Measurements from ENCODE around the gene IFRD2.
"Not testable (repeated sequence)": the region's sequence is repeated elsewhere in the genome, so short reads cannot be mapped to it uniquely, and the experiment has no call there.

The IFRD2 gene

DNA sequence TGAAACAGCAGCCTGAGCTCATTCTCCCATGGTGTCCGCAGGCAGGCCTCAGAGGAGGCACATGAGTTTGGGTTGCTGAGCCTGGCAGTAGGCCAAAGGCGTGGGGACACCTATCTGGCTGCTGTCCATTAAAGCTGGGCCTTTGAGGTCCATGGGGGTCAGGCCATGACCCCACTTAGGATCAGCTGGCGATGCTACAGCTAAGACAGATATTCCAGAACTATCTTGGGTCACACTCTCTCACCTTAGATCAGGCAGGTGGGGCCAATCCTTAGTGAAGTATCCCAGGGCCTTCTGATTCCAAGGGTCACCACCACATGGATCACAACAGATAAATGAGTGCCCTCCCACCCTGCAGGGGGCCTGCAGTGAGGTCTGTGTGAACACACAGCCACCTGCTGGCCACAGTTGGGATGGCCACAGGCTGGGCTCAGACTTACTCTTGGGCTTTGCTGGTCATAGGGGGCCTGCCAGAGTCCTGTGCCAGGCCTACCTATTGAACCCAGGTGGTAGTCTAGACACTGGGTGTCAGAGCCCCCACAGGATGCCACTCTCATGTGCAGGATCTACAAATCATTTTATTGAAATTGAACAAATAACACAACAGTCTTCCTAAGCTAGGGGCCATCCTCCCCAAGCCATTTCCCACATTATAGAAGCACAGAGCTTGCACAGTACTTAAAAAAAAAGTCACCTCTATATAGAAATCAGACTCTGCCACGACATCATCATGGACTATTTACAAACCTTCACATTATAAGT lies 32.3 kb upstream of the IFRD2 start:
- DNase-seq = peak; percentile 44

DNA sequence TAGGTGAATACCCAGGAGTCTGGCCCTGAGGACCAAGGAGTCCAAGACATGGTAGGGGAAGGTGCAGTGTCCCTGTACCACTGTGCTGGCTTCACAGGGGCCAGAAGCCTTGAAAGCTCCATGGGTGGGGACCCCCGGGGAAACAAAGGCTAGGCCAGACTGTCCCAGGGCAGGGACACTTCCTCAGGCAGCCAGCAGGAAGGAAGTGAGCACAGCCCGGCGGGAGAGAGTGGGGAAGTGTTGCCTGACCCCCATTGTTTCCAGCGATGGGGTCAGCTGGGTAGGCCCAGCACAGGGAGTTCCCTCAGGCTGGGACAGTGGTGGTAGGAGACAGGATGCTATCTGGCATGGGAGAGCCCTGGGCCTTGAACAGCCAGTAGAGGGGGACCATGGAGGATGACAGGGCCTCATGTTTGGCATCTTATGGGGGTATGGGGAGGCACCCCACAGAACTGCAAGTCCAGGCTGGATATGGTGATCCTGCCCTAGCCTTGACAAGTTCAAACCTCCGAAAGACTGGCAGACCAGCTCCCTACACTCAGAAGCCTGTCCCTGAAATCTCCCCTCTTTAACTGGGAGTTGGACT lies 31.5 kb upstream of the IFRD2 start:
- DNase-seq = no peak

DNA sequence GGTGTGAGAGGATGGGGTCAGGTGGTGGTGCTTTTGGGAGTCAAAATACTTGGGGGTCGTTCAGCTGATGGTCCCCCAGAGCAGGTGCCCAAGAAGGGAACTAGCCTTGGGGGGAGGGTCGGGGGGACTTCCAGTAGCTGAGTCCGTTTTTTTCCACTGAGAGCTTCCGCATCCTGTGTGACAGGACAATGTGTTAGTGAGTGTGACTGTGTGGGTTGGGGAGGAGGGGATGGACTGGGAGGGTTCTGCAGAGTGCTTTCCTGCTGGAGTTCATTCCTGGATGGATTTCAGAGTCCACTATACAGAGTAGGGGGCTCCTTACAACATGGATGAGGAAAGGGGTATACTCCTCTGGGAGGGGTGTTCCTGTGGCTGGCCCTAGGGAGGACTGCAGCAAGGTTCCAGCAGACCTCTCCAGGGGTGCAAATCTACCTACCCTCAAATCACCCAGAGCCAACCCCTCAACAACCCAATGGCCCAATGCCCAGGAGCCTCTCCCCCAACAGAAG lies 30.9 kb upstream of the IFRD2 start:
- DNase-seq = no peak

DNA sequence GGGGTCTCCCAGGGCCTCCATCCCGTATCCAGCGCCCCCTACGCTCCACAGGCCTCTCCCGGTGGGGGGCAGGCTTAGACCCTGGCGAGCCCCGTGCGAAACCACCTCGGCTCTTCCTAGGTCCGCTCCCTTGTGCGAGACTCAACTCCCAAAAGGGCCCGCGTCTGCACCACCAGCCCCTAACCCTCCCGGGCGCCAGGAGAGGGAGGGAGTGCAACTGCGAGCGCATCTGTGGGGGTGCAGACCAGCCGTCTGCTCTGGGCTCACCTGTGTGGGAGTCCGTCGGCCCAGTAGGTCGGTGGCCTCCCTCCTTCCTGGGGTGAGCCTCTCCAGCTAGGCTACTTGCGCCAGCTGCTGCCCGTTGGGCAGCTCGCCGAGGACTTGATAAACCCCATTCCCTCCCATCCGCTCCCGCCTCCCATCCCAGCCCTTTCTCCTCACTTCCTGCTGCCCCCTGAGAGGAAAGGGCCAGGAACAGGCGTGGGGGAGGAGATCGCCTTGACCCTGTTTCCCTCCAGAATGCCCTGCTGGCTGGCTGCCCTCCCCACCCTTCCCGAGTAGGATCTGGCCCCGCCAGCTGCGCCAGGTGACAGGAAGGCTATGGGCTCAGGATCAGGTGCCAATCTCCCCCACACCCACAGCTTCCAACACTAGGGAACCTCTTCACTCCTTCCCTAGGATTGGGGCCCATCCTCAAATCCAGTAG lies 30.3 kb upstream of the IFRD2 start, which contains the start of gene HYAL2:
HYAL2 (minus strand) TSS at position 360 of the 706 bp plus-strand sequence. CDS start 2,256 bp downstream, outside the sequence.
- no peak for DNase-seq

DNA sequence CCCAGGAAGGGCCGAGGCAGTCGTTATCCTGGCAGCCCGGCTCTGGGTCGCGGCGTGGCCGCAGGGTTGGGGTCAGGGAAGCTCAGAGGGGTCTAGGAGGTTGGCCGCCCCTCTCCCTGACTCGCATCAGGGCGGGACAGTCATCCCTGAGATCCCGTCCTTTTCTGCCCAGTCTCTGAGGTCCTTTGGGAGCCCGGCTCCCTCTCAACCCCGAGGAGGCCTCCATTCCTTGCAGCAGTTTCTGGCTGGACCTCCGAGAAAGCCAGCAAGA lies 29.8 kb upstream of the IFRD2 start:
- no peak for DNase-seq

DNA sequence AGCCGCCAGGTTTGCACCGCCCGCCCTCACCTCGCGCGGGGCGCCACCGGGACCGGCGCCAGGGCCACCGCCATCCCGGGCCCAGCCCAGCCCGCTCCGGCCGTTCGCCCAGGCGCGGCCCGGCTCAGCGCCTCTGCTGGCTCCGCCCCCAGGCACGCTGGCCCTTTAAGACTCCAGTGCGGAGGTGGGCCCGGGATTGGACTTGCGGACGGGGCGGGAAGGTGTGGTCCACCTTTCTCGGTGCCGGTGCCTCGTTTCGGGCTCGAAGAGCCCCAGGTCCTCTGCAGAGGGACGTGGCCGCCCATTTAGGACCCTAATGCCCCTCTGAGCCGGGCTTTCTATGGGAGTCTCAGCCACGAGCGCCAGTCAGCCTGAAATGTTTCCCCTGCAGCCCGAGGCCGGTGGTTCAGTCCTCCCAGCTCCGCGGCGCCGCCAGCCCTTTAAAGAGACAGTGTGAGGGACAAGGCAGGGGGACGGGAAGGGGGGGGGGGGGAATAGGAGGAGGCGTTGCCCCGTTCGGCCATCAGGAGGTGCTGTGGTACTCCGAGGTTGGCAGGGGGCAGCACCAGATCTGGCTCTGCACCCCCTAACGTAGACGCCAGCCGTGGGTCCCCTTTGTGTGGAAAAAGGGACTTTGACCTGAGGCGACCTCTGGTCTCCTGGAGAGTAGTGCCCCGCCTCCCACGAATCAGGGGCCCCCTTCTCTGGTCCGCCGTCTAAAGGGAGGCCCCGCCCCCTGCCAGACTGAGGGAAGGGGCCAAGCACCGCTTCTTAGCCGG lies 29.3 kb upstream of the IFRD2 start:
- peak; percentile 72 for DNase-seq

DNA sequence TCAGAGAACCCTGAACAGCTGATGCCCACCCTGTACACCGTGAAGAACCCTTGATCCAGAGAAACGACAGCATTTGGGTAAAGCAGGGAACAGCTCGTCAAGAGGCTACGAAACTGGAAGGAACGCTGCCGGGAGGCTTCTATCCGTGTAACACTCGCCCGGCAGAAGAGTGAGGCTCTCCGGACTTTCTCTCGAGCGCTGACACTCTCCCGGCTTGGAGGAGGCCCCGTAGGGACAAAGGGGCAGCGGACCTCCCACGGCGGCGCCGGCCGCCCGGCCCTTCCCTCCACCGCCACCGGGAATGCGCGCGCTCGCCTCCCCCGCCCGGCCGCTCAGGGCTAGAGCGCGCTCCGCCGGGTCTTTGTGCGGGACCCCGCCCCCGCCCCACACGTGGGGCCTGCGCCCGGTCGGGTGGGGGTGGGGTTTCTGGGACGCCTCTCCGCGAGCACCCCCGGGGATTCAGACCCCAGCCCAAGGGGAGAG lies 28.7 kb upstream of the IFRD2 start:
- peak; percentile 55 for DNase-seq

DNA sequence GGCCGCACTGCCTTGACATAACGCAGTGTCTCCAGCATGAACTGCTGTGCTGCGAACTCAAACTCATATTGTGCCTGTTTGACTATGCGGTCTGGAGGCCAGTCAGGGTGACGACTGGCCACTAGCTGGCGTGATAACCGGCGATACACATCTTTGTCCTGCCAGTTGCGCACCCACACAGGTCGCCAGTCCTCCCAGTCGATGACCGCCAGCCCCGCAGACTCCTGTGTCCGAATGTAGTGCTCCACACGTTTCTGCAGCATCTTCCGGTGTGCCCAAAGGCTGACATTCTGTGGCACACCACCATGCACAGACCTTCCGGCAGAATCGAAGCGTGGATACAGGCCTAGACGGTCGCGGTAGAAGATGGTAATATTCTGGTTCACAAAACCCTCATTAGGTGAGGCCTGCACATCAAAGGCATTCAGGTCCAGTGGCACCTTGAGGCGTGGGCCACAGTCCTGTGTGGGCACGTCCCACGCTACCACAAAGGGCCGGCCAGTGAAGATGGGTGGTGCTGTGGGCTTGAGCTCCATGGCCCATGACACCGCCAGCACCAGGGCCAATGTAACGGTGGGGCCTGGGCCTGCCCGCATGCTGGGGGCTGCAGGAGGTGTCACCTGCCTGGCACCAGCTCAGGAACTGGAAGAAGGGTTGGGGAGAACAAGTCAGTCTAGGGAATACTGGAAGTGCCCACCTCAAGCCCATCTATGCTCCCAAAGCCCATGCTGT lies 27.8 kb upstream of the IFRD2 start:
- no peak for DNase-seq

DNA sequence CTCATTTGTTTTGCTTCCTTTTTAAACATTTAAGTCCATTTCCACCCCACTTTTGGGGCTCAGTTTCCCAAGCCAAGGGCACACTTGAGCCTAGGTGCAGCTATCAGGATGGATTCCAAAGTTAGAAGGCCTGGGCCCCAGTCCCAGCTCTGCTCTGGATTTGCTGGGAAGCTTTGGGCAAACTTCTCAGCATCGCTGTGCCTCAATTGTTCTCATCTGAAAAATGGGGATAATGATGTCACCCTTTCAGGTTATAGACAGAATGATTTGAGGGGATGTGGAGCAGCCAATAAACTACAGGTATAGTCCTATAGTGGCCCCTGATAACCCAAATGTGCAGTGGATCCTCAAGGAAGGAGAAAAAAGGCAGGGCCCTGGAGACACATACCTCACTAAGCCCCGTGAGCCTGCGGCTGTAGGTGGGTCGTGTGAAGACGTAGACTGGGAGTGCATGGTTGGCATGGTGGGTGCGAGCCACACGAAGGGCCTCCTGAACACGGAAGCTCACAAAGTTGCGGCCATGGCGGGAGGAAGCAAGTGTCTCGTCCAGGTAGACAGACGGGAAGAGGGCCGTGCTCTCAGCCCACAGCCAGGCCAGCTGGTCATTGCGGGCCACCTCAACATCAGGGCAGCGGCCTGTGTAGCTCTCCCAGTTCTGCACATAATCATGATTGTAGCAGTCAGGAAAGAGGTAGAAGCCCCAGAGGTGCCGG lies 27.1 kb upstream of the IFRD2 start:
- no peak for DNase-seq

DNA sequence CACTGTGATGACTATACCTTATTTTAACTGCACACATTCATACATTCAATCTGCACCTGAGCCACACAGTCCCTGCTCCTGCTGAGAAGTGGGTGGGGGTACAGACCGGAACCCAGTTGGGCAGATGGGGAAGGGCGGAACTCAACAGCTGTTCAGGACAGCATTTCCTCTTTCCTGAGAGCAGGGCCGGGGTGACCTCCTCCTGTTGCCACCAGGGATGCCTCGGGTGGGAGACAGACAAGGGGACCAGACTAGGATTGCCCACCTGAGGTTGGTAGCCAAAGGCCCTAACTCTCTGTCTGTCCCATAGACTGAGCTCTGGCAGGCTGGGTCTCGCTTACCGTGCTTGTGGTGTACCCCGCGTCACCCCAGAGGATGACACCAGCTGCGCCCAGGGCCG lies 26.4 kb upstream of the IFRD2 start:
- no peak for DNase-seq

DNA sequence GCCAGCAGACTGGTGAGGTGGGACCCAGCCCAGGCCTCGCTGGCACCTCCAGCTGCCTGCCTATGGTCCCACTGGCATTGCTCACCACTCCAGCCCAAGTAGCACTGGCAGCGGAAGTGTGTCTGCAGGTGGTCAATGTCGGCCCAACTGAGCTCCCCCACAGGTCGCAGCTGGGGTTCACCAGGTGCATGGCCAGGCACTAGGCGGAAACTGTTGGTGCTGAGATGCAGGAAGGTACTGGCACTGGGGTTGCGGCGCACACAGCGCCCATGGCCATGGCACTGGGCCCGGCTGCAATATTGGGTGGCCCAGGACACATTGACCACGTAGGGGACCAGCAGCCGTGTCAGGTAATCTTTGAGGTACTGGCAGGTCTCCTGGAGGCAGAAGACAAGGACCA lies 25.9 kb upstream of the IFRD2 start:
- DNase-seq = no peak

DNA sequence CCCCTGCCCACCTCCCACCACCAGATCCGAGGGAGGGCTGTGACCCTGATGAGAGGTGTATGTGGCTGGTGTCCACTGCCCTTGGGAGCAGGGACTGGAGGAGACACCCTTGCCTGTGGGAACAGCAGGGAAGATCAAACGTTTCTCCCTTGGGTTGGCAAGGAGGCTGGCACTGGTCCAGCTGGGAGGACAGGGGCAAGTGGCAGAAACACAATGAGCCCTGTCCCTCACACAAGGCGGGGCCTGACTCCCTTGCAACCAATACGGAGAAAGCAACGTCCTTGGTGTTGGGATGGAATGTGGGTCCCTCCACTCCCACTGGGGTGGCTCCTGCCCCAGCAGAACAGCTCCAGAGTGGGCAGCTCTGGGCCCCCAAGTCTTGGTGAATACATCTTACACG lies 25.1 kb upstream of the IFRD2 start:
- no peak for DNase-seq

DNA sequence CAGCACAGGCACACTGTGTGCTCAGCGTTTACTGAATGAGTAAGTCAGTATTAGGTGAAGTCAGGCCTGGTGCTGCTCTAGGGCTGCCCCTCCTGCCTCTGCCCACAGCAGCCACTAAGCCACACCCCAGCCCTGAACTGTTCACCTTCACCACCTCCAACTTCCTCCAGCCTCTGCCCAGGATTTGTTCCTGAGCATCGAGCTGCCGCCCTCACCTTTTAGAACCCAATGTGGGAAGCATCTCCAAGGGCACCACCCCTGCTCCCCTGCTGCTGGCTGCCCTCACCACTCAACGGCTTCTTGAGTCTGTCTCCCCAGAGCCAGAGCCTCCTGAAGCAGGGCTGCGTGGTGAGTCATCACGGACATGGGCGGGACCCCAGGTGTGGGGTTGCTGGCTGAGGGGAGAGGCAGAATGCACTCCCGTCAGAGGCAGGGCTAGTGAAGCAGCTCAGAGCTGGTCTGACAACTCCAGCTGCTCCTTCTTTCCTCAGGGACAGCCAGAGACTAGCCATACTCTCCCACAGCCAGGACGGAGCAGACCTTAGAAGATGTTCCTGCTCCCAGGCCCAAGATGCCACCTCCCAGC lies 24.5 kb upstream of the IFRD2 start:
- peak; percentile 56 for DNase-seq

DNA sequence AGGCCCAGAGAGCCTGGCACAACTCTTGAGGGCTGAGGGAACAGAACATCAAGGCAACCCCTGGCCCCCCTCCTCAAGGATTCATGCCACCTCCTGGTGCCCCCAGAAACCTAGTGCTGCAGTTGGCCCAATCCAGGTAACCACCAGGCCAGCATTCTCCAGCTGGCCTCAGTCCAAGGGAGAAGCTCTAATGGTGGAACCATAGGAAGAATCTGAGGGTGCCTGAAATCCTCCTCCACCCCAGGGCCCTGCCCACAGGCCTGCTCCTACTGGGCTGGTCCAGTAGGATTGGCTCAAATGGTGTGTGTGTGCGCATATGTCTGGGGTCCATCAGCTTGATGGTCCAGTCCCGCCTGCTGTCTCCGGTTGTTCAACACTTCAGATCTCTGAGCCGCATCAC lies 22.6 kb upstream of the IFRD2 start:
- DNase-seq = no peak

DNA sequence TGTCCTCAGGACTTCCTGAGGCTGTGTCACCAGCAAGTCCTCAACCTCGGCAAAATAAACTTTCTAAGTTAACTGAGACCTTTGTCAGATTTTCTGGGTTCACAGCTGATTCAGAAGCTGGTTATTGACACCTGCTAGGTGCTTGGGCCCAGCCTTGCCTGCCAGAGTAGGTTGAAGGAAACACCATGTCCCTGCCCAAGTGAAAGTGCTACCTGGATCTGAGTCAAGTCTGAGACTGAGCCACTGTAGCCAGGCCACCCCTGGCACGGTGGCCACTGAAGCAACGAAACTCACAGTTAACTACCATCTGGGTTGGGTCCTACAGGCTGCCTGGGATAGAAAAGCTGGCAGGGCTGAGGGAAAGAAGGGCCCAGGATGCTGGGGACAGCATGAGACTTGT lies 22.1 kb upstream of the IFRD2 start:
- DNase-seq = no peak

DNA sequence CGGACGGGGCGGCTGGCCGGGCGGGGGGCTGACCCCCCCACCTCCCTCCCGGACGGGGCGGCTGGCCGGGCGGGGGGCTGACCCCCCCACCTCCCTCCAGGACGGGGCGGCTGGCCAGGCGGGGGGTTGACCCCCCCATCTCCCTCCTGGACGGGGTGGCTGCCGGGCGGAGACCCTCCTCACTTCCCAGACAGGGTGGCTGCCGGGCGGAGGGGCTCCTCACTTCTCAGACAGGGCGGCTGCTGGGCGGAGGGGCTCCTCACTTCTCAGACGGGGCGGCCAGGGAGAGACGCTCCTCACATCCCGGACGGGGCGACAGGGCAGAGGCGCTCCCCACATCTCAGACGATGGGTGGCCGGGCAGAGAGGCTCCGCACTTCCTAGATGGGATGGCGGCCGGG lies 19.8 kb upstream of the IFRD2 start:
- DNase-seq = not testable (repeated sequence)

DNA sequence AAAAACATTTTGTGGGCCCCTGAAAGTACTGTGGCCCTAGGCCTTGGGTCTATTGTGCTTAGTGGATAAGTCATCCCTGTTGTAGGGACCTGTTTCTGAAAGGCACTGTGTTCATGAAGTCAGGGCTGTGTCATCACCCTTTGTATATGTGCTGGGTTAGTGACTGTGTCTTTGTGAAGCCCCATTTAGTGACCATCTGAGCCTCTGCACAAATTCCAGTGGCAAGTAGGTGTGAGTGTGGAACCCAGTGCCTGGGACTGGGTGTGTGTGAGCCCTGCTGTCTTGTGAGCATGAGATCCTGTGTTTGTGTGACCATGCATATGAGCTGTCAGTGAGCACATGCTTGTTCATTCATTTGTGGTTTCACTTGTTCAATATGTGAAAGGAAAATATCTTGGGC lies 12.4 kb upstream of the IFRD2 start:
- no peak for DNase-seq

DNA sequence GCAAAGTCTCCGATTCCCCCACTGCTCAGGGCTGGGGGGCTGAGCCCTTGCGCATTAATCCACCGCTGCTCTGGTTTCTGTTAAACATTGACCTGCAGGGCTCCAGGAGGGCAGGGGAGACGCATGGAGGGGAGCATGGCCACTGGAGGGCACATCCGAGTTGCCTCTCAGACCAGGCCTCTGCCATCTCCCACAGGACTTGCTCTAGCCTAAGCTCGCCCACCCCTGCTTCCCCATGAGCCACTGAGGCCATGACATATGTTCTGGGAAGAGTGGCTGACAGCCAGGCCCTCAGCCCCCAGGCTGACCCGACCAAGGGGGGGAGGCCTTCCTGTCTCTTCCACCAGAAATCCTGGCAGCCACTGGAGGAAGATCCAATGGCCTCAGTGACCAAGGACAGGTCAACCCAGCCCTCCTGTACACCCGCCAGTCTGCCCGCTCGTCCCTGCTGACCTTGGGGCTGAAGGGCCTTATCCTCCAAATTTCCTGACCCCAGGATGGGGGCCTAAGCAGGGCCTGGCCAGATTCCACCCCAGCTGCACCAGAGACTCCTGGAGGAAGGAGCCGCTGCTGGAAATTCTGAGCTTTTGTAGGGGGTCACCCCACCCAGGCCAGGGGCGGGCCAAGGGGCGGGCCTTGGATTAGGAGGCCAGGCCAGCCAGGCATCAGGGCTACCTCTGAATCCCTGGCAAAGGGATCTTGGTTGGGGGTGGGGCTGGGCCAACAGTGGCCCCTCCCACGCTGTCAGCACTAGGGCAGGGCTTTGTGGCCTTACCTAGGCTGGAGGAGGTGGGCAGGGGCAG lies 11.0 kb upstream of the IFRD2 start, which contains the start of gene HYAL1:
HYAL1 (minus strand) TSS at position 562 of the 803 bp plus-strand sequence. CDS start 618 bp downstream, outside the sequence.
- no peak for DNase-seq

DNA sequence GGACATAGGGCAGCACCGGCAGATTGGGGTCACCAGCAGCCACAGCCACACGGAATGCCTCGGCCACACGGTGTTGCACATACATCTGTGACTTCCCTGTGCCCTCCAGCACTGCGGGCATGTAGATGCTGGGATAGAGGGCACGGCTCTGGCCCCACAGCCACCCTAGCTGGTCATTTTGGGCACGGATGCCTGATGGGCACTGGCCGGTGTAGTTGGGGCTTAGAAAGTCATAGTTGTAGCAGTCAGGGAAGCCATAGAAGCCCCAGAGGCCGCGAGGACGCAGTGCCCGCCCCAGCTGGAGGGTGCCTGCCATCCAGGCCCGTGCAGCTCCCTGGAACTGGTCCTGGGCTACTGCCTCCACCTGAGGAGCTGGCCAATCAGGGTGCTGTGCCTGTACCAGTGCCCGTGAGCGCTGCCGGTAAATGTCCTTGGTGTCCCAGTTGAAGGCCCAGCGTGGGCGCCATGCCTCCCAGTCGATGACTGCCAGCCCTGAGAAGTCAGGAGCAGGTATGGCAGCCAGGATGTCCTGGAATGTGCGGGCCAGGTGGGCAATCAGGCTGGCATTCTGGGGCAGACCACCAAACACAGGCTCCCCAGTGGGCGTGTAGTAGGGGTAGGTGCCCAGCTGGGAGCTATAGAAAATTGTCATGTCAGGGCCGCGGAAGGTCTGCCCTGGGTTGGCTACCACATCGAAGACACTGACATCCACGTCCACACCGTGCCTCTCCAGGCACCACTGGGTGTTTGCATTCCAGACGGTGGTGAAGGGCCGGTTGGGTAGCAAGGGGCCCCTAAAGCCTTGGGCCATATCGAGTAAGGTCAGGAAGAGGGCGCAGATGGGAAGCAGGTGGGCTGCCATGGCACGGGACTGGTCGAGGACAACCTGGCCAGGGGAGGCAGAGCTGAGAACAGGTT lies 10.1 kb upstream of the IFRD2 start:
- no peak for DNase-seq

Data from activated T-cell treated with anti-CD3 and anti-CD28 coated beads for 4 hours (primary cell).